Prostate gland (tissue), 2 donors: ENCODE results near the gene CCDC146. TPM values are rescaled to one million over a fixed set of nuclear protein-coding genes. Genes with fewer than 3 reads are reported as not detected.

Experiments used
- DNase-seq: peaks from one replicate; pipeline ENCODE4 v3.0.0-alpha.2; 2019; ENCODE audit warnings: low spot score
- H3K27ac ChIP-seq, 2 donors: fragments of 200-600 bp; sonication (generic); 2 replicates each; pipeline ENCODE4 v1.5.1; 2017 to 2019
- H3K27me3 ChIP-seq: fragments of 200-600 bp; sonication (generic); replicated peaks from 2 replicates; pipeline ENCODE4 v1.5.1; 2019; ENCODE audit not compliant: insufficient read depth
- H3K36me3 ChIP-seq, 2 donors: fragments of 200-600 bp; sonication (generic); 1 replicate in 1 of 2; 2 replicates in 1 of 2; pipeline versions ENCODE4 v1.5.1 to v1.8.1; 2017 to 2019
- H3K4me1 ChIP-seq: fragments of 200-600 bp; sonication (generic); replicated peaks from 2 replicates; pipeline ENCODE4 v1.5.1; 2019
- H3K4me3 ChIP-seq, 2 donors: fragments of 200-600 bp; sonication (generic); 2 replicates each; pipeline ENCODE4 v1.5.1; 2017 to 2019
- H3K9me3 ChIP-seq: fragments of 200-600 bp; sonication (generic); 2 replicates; pipeline ENCODE4 v1.5.1; 2017
- CTCF ChIP-seq, 4 experiments: fragments of 200-600 bp in 2 of 4; fragments of 450-650 bp in 2 of 4; sonication (generic) in 2 of 4; IDR thresholded peaks; 1 replicate in 3 of 4; 2 replicates in 1 of 4; pipeline ENCODE4 v1.5.1; 2016 to 2019; ENCODE audit warnings: antibody characterized with exemption in 4 of 4, mild to moderate bottlenecking in 2 of 4, moderate library complexity in 2 of 4
- POLR2A ChIP-seq: fragments of 450-650 bp; IDR thresholded peaks from one replicate; pipeline ENCODE4 v1.6.1; 2016; ENCODE audit warnings: antibody characterized with exemption, mild to moderate bottlenecking
- POLR2AphosphoS5 ChIP-seq: sonication (generic); formaldehyde crosslinking; IDR thresholded peaks from one replicate; pipeline ENCODE4 v1.6.1; 2017; ENCODE audit warnings: antibody characterized with exemption
- WGBS: methylation state at CpG from one replicate; pipeline ENCODE4 v1.1.5; 2018; 5-methylcytosine and 5-hydroxymethylcytosine counted together
- intact Hi-C: fragments of 100-400 bp; cut with DNase I; formaldehyde crosslinking; loops from one replicate; pipeline ENCODE4 v1.14.2; 2022
- total RNA-seq, 2 donors: library from RNA; depleted of rRNA; stranded (reverse); fragments of >200 nt; gene quantifications; one replicate each; pipeline ENCODE4 v1.1.0, GENCODE V29; 2016

The CCDC146 gene
- total RNA-seq, 2 donors from 2014 or later: 16.5 to 21.4 TPM

- Histone ChIP-seq H3K36me3 (no peaks in the 10 kb centered on the region), H3K9me3 (no peaks in the 10 kb centered on the region), H3K4me1 (no peaks in the 10 kb centered on the region), H3K27me3 (no peaks in the 10 kb centered on the region), H3K27ac (no peak overlapping the region), H3K4me3 (no peak overlapping the region)
- no peak for DNase-seq
- TF ChIP-seq POLR2AphosphoS5: no peak
- TF ChIP-seq CTCF (IDR thresholded peaks at IDR 0.05): no peak
- no peak for TF ChIP-seq POLR2A
- intact Hi-C loops: no loop called here
- 86% methylated on average over 4 of the region's 4 CpGs for WGBS
These were observed 66.5 kb downstream of the CCDC146 start for GRCh38 chr7:77188731-77189437.

GRCh38 chr7:77197141-77197540 lies 74.7 kb downstream of the CCDC146 start:
- H3K27ac ChIP-seq: no peak overlapping the region
- TF ChIP-seq POLR2A: no peak
- TF ChIP-seq CTCF (IDR thresholded peaks at IDR 0.05): no peak
- TF ChIP-seq POLR2AphosphoS5: no peak
- H3K36me3 ChIP-seq: no peaks in the 10 kb centered on the region
- peaks cover 3% of the 10 kb centered on the region for H3K4me1 ChIP-seq
- WGBS: 89% methylated on average over 4 of the region's 4 CpGs
- H3K27me3 ChIP-seq: no peaks in the 10 kb centered on the region
- intact Hi-C loops: no loop called here
- no peak overlapping the region for H3K4me3 ChIP-seq
- DNase-seq: no peak
- H3K9me3 ChIP-seq: no peaks in the 10 kb centered on the region

GRCh38 chr7:77199013-77199966 lies 76.9 kb downstream of the CCDC146 start, which contains the start of gene FGL2:
Gene FGL2 (minus strand): TSS chr7:77199819. CDS start chr7:77199793, 26 bp downstream.
- no peak within 1 kb of the TSS for H3K27ac ChIP-seq
- no peaks in the 10 kb centered on the region for H3K9me3 ChIP-seq
- H3K4me3 ChIP-seq: peak within 1 kb of the TSS; percentile 17 to 20
- H3K4me1 ChIP-seq: peaks cover 3% of the 10 kb centered on the region
- H3K27me3 ChIP-seq: no peaks in the 10 kb centered on the region
- intact Hi-C loops: no loop called here
- 6% methylated on average over 15 of the region's 15 CpGs for WGBS
- H3K36me3 ChIP-seq: no peaks in the 10 kb centered on the region
- TF ChIP-seq CTCF (IDR thresholded peaks at IDR 0.05): no peak
- peak; percentile 35 for TF ChIP-seq POLR2AphosphoS5
- TF ChIP-seq POLR2A: peak; percentile 13
- peak; percentile 21 for DNase-seq

GRCh38 chr7:77200542-77200941 lies 78.1 kb downstream of the CCDC146 start:
- intact Hi-C loops: no loop called here
- TF ChIP-seq POLR2AphosphoS5 (no peak), POLR2A (no peak), CTCF (IDR thresholded peaks at IDR 0.05) (no peak)
- WGBS: 91% methylated on average over 2 of the region's 2 CpGs
- no peak for DNase-seq
- no peaks in the 10 kb centered on the region for H3K36me3 ChIP-seq
- peaks cover 3% of the 10 kb centered on the region for H3K4me1 ChIP-seq
- no peak overlapping the region for H3K4me3 ChIP-seq
- H3K27ac ChIP-seq: no peak overlapping the region
- no peaks in the 10 kb centered on the region for H3K27me3 ChIP-seq
- H3K9me3 ChIP-seq: no peaks in the 10 kb centered on the region
